ENCODE measurements around the gene SERPINA7.
"Not testable (repeated sequence)": the region's sequence is repeated elsewhere in the genome, so short reads cannot be mapped to it uniquely, and the experiment has no call there.

The SERPINA7 gene

GRCh38 chrX:106038625-106039024 is at the start of gene SERPINA7:
Gene SERPINA7, minus strand, starts transcription at chrX:106038727. Its CDS starts 1,669 bp downstream, at chrX:106037058.
- DNase-seq = no peak

- no peak for DNase-seq
These were observed 30.5 kb upstream of the SERPINA7 start for GRCh38 chrX:106069048-106069447.

- DNase-seq = no peak
These were observed 11.5 kb upstream of the SERPINA7 start for GRCh38 chrX:106050054-106050453.

- no peak for DNase-seq
These were observed 3.8 kb upstream of the SERPINA7 start for GRCh38 chrX:106042296-106042695.

- no peak for DNase-seq
These were observed 2.3 kb upstream of the SERPINA7 start for GRCh38 chrX:106040861-106041260.

GRCh38 chrX:106039920-106040319 is 1.4 kb upstream of the SERPINA7 start:
- no peak for DNase-seq

- no peak for DNase-seq
These were observed 573 bp downstream of the SERPINA7 start for GRCh38 chrX:106037835-106038473.

- DNase-seq = no peak
These were observed 1.8 kb downstream of the SERPINA7 start for GRCh38 chrX:106036716-106037115.

GRCh38 chrX:106035064-106035463 is 3.5 kb downstream of the SERPINA7 start:
- DNase-seq = no peak

- DNase-seq = no peak
These were observed 14.6 kb downstream of the SERPINA7 start for GRCh38 chrX:106023947-106024346.

GRCh38 chrX:106022238-106022637 is 16.3 kb downstream of the SERPINA7 start:
- DNase-seq = no peak

GRCh38 chrX:106014119-106014775 is 24.3 kb downstream of the SERPINA7 start:
- DNase-seq = no peak

GRCh38 chrX:106009145-106009544 is 29.4 kb downstream of the SERPINA7 start:
- no peak for DNase-seq

- no peak for DNase-seq
These were observed 30.7 kb downstream of the SERPINA7 start for GRCh38 chrX:106007815-106008214.

GRCh38 chrX:106005684-106006083 is 32.8 kb downstream of the SERPINA7 start:
- DNase-seq = no peak

GRCh38 chrX:106000609-106001008 is 37.9 kb downstream of the SERPINA7 start:
- DNase-seq = not testable (repeated sequence)

GRCh38 chrX:106000203-106000602 is 38.3 kb downstream of the SERPINA7 start:
- DNase-seq = no peak

- no peak for DNase-seq
These were observed 39.2 kb downstream of the SERPINA7 start for GRCh38 chrX:105999294-105999693.

GRCh38 chrX:105988487-105988886 is 50.0 kb downstream of the SERPINA7 start:
- not testable (repeated sequence) for DNase-seq

Measured in stimulated activated CD4-positive, alpha-beta T cell treated with anti-CD3 and anti-CD28 coated beads, Interleukin-4, amount 100 ng/mL, for 4 hours (primary cell).